Spleen (tissue), 11 donors: Measurements from ENCODE around the gene MS4A6A. TPM values are rescaled to one million over a fixed set of nuclear protein-coding genes. Genes with fewer than 3 reads are reported as not detected.

Experiments used
- DNase-seq: peaks from one replicate; pipeline ENCODE4 v3.0.0-alpha.2; 2020
- H3K27ac ChIP-seq, 8 donors: fragments of 200-600 bp; sonication (generic) in 7 of 8; 1 replicate in 4 of 8; 2 replicates in 4 of 8; pipeline versions ENCODE4 v1.5.0 to v1.8.0; 2016 to 2021; ENCODE audit warnings: inconsistent platforms in 4 of 8, mild to moderate bottlenecking in 4 of 8, moderate library complexity in 1 of 8
- H3K27me3 ChIP-seq, 7 donors: fragments of 200-600 bp; sonication (generic) in 6 of 7; replicated peaks in 1 of 7; 1 replicate in 4 of 7; 2 replicates in 3 of 7; pipeline versions ENCODE4 v1.5.0 to v1.8.0; 2016 to 2021; ENCODE audit warnings: inconsistent platforms in 3 of 7, mild to moderate bottlenecking in 1 of 7
- H3K36me3 ChIP-seq, 6 donors: fragments of 200-600 bp; sonication (generic) in 5 of 6; 1 replicate in 4 of 6; 2 replicates in 2 of 6; pipeline versions ENCODE4 v1.5.0 to v1.8.0; 2016 to 2021; ENCODE audit warnings: inconsistent platforms in 2 of 6
- H3K4me1 ChIP-seq, 6 donors: fragments of 200-600 bp; sonication (generic) in 5 of 6; 1 replicate in 3 of 6; 2 replicates in 3 of 6; pipeline versions ENCODE4 v1.5.0 to v1.8.0; 2016 to 2021; ENCODE audit warnings: inconsistent platforms in 3 of 6
- H3K4me3 ChIP-seq, 8 donors: fragments of 200-600 bp; sonication (generic) in 7 of 8; 1 replicate in 4 of 8; 2 replicates in 4 of 8; pipeline versions ENCODE4 v1.5.0 to v1.8.0; 2016 to 2021; ENCODE audit warnings: inconsistent platforms in 4 of 8, mild to moderate bottlenecking in 4 of 8, moderate library complexity in 2 of 8
- H3K9me3 ChIP-seq, 8 donors: fragments of 200-600 bp; sonication (generic) in 7 of 8; 1 replicate in 4 of 8; 2 replicates in 4 of 8; pipeline versions ENCODE4 v1.5.0 to v1.8.0; 2016 to 2021; ENCODE audit warnings: inconsistent platforms in 4 of 8
- CTCF ChIP-seq, 11 experiments: fragments of 200-600 bp in 7 of 11; fragments of 450-650 bp in 4 of 11; sonication (generic) in 4 of 11; IDR thresholded peaks in 8 of 11; conservative IDR thresholded peaks in 3 of 11; 1 replicate in 7 of 11; 2 replicates in 4 of 11; pipeline versions ENCODE4 v1.4.0 to v1.8.0; 2016 to 2021; ENCODE audit warnings: antibody characterized with exemption in 11 of 11, inconsistent platforms in 4 of 11, mild to moderate bottlenecking in 1 of 11
- POLR2A ChIP-seq, 3 donors: fragments of 450-650 bp; IDR thresholded peaks; one replicate each; pipeline ENCODE4 v1.5.1; 2017; ENCODE audit warnings: antibody characterized with exemption in 3 of 3, mild to moderate bottlenecking in 1 of 3
- POLR2AphosphoS5 ChIP-seq, 3 donors: sonication (generic); formaldehyde crosslinking; IDR thresholded peaks; one replicate each; pipeline ENCODE4 v1.5.1; 2017; ENCODE audit warnings: antibody characterized with exemption in 3 of 3
- WGBS, 5 donors: extraction: QIAGEN DNeasy Blood & Tissue Kit in 3 of 5; methylation state at CpG; one replicate each; pipeline versions ENCODE4 v1.1.5 to v1.1.7; 2013 to 2018; 5-methylcytosine and 5-hydroxymethylcytosine counted together
- intact Hi-C: fragments of 100-400 bp; cut with DNase I; formaldehyde crosslinking; loops from one replicate; pipeline ENCODE4 v1.15.0; 2023; ENCODE audit warnings: low total_unique reads
- polyA plus RNA-seq, 3 donors: library from polyadenylated mRNA; stranded (reverse); fragments of 200-250 nt; gene quantifications; one replicate each; pipeline ENCODE4 v1.2.1, GENCODE V29; 2013
- total RNA-seq, 7 donors: library from RNA; depleted of rRNA in 3 of 7; stranded (reverse); fragments of >200 nt in 3 of 7; fragmentation: NEBNext Ultra II Directional in 4 of 7; extraction: Animal tissue kit (Norgen Biotek cat#: 25700) in 4 of 7; gene quantifications; one replicate each; pipeline versions ENCODE4 v1.1.0 to v1.2.1, GENCODE V29; 2016 to 2021
- donor health status: healthy with polysubstance abuse.
- donor health status: DM: no; HTN: no; CAD: no; lungs with moderate emphysema.
- donor health status: DM: no; HTN: no; CAD: no.
- donor health status: Bipolar disorder and iron deficiency.
- donor health status: healthy.
- donor health status: DM: no; HTN: no; CAD: no.
- donor health status: DM: yes; HTN: yes; CAD: no.

Gene MS4A6A
- total and polyA plus RNA-seq, 10 donors: 109 to 560 (median 231) TPM

- TF ChIP-seq CTCF (IDR thresholded peaks at IDR 0.05 in 8 of 11, conservative IDR thresholded peaks at IDR 0.05 in 3 of 11) (no peak), POLR2AphosphoS5 (IDR thresholded peaks at IDR 0.05) (no peak), POLR2A (IDR thresholded peaks at IDR 0.05) (no peak)
- Histone ChIP-seq H3K4me1 (no peaks in the 10 kb centered on the region), H3K9me3 (no peaks in the 10 kb centered on the region), H3K27ac (no peak overlapping the region), H3K4me3 (no peak overlapping the region), H3K27me3 (no peaks in the 10 kb centered on the region), H3K36me3 (no peaks in the 10 kb centered on the region)
- DNase-seq: no peak
- intact Hi-C loops: no loop called here
- WGBS, 5 donors: 63 to 92% (median 78%) methylated on average over 3 of the region's 3 CpGs
Observed at GRCh38 chr11:60145677-60146076, 37.2 kb downstream of the MS4A6A start.

- H3K36me3 ChIP-seq: no peaks in the 10 kb centered on the region
- TF ChIP-seq CTCF (IDR thresholded peaks at IDR 0.05 in 8 of 11, conservative IDR thresholded peaks at IDR 0.05 in 3 of 11) (no peak), POLR2AphosphoS5 (IDR thresholded peaks at IDR 0.05) (no peak), POLR2A (IDR thresholded peaks at IDR 0.05) (no peak)
- intact Hi-C loops: no loop called here
- no peak overlapping the region for H3K4me3 ChIP-seq
- H3K27me3 ChIP-seq: no peaks in the 10 kb centered on the region
- 87 to 91% (median 90%) methylated on average over 3 of the region's 3 CpGs for WGBS, 5 donors
- DNase-seq: no peak
- no peaks in the 10 kb centered on the region for H3K9me3 ChIP-seq
- no peak overlapping the region for H3K27ac ChIP-seq
- H3K4me1 ChIP-seq: no peaks in the 10 kb centered on the region
Observed at GRCh38 chr11:60143768-60144167, 39.1 kb downstream of the MS4A6A start.

- H3K9me3 ChIP-seq: peaks cover 0 to 22% (median 15%) of the 10 kb centered on the region in 8 donors
- DNase-seq: no peak
- no peak overlapping the region for H3K4me3 ChIP-seq
- H3K27ac ChIP-seq: no peak overlapping the region
- H3K27me3 ChIP-seq: no peaks in the 10 kb centered on the region
- WGBS, 5 donors: 25 to 64% (median 55%) methylated on average over 1 of the region's 1 CpG
- intact Hi-C loops: loop anchor here (5.0 kb wide), 1 partner anchor 312 kb away; no protein-coding TSS in a partner anchor
- no peaks in the 10 kb centered on the region for H3K4me1 ChIP-seq
- no peak for TF ChIP-seq POLR2AphosphoS5 (IDR thresholded peaks at IDR 0.05)
- TF ChIP-seq POLR2A (IDR thresholded peaks at IDR 0.05): no peak
- no peak for TF ChIP-seq CTCF (IDR thresholded peaks at IDR 0.05 in 8 of 11, conservative IDR thresholded peaks at IDR 0.05 in 3 of 11)
- H3K36me3 ChIP-seq: no peaks in the 10 kb centered on the region
Observed at GRCh38 chr11:60133917-60134316, 49.0 kb downstream of the MS4A6A start.

- DNase-seq: no peak
- WGBS, 5 donors: 82 to 89% (median 87%) methylated on average over 3 of the region's 3 CpGs
- no peak overlapping the region for H3K4me3 ChIP-seq
- TF ChIP-seq POLR2AphosphoS5 (IDR thresholded peaks at IDR 0.05) (no peak), CTCF (IDR thresholded peaks at IDR 0.05 in 8 of 11, conservative IDR thresholded peaks at IDR 0.05 in 3 of 11) (no peak)
- no peaks in the 10 kb centered on the region for H3K36me3 ChIP-seq
- intact Hi-C loops: loop anchor here (5.0 kb wide), 1 partner anchor 310 kb away; no protein-coding TSS in a partner anchor
- no peaks in the 10 kb centered on the region for H3K27me3 ChIP-seq
- no peaks in the 10 kb centered on the region for H3K4me1 ChIP-seq
- no peak overlapping the region for H3K27ac ChIP-seq
- peaks cover 0 to 17% (median 8%) of the 10 kb centered on the region in 8 donors for H3K9me3 ChIP-seq
Observed at GRCh38 chr11:60131912-60132311, 51.0 kb downstream of the MS4A6A start.
